ENCODE results near the gene COL8A1.

DNA sequence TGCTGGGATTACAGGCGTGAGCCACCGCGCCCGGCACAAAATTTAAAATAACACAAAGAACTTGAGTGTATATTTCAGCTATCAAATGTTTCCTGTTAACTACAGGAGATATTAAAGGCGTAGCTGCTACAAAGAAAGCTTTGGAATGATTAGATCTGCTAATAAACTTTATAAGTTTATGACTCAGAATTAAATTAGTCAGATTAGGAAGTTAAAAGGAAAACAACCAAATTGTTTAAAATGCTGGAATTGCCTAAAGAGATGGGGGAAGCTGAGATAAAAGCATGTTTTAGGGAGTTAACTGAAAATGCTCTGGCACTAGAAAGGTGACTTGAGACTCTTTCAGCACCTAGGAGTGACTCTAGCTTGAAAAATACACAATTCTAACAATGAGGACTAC lies 58.9 kb downstream of the COL8A1 start:
- TF ChIP-seq TAF1 (IDR thresholded peaks at IDR 0.05; ENCODE audit: low read depth, low read length) = no peak
- TF ChIP-seq POU2F2 (IDR thresholded peaks at IDR 0.05; ENCODE audit: low read depth, low read length) = no peak
